GM12892 (cell line): ENCODE data around the gene CAMTA1.
"Not testable (repeated sequence)": the region's sequence is repeated elsewhere in the genome, so short reads cannot be mapped to it uniquely, and the experiment has no call there.

Experiments
- POLR2AphosphoS5 ChIP-seq: IDR thresholded peaks from 2 replicates; pipeline ENCODE4 v1.6.1; 2011; ENCODE audit warnings: low read depth, low read length, control low read depth
- TAF1 ChIP-seq: IDR thresholded peaks from 2 replicates; pipeline ENCODE4 v1.6.1; 2011; ENCODE audit warnings: low read depth, mild to moderate bottlenecking, control low read depth, low read length, borderline replicate concordance

DNA sequence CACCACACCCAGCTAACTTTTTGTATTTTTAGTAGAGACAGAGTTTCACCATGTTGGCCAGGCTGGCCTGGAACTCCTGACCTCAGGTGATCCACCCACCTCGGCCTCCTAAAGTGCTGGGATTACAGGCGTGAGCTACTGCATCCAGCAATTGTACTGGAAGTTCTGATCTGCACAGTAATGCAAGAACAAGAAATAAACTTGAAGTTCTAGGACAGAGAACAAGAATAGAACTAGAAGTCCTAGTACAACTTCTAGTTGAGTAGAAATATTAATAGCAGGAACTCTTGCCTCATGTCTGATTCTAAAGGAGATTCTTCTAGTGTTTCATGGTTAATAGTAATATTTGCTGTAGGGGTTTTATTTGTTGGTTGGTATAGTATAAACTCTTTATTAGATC lies 383.3 kb downstream of the CAMTA1 start:
- TF ChIP-seq POLR2AphosphoS5, TAF1: not testable (repeated sequence)
